Immature natural killer cell (primary cell): Measurements from ENCODE around the gene RAB34. TPM values are rescaled to one million over a fixed set of nuclear protein-coding genes. Genes with fewer than 3 reads are reported as not detected.

Experiments
- DNase-seq, 3 donors: peaks; one replicate each; pipeline ENCODE4 v3.0.0; 2022; ENCODE audit warnings: mixed read lengths in 1 of 3
- H3K27ac Mint-ChIP-seq, 6 donors: one replicate each; pipeline ENCODE4 v1.8.0; 2020; ENCODE audit warnings: mixed read lengths in 6 of 6, mild to moderate bottlenecking in 5 of 6, inconsistent platforms in 4 of 6, moderate library complexity in 3 of 6
- H3K27me3 Mint-ChIP-seq, 3 donors: one replicate each; pipeline ENCODE4 v1.8.0; 2020 to 2021; ENCODE audit warnings: low read depth in 3 of 3, mild to moderate bottlenecking in 3 of 3, mixed read lengths in 3 of 3, moderate library complexity in 3 of 3, inconsistent platforms in 1 of 3
- H3K36me3 Mint-ChIP-seq, 3 donors: one replicate each; pipeline ENCODE4 v1.8.0; 2020; ENCODE audit warnings: mixed read lengths in 3 of 3, inconsistent platforms in 2 of 3, mild to moderate bottlenecking in 2 of 3
- H3K4me1 Mint-ChIP-seq, 2 donors: one replicate each; pipeline ENCODE4 v1.8.0; 2020; ENCODE audit warnings: inconsistent platforms in 2 of 2, mild to moderate bottlenecking in 2 of 2, mixed read lengths in 2 of 2, moderate library complexity in 1 of 2
- H3K4me3 Mint-ChIP-seq, 5 donors: one replicate each; pipeline ENCODE4 v1.8.0; 2020; ENCODE audit warnings: mild to moderate bottlenecking in 5 of 5, mixed read lengths in 5 of 5, inconsistent platforms in 3 of 5, moderate library complexity in 3 of 5
- H3K9me3 Mint-ChIP-seq, 6 donors: one replicate each; pipeline ENCODE4 v1.8.0; 2020; ENCODE audit warnings: mild to moderate bottlenecking in 6 of 6, mixed read lengths in 6 of 6, inconsistent platforms in 4 of 6, moderate library complexity in 3 of 6
- polyA plus RNA-seq, 3 donors: library from polyadenylated mRNA; unstranded; fragments of 300-500 nt; fragmentation: Illumina TruSeq; gene quantifications; one replicate each; pipeline ENCODE4 v1.2.3, GENCODE V29; 2021

The RAB34 gene
- polyA plus RNA-seq, 3 donors from 2014 or later, result 2.3 to 6.1 (median 5.3) TPM

GRCh38 chr17:28718333-28719020 lies 809 bp upstream of the RAB34 start:
- peaks cover 3 to 24% (median 20%) of the 10 kb centered on the region in 3 donors for H3K27me3 Mint-ChIP-seq
- peak overlapping the region in 5 of 6 donors; percentile 12 to 84 (median 61) for H3K27ac Mint-ChIP-seq
- no peaks in the 10 kb centered on the region for H3K9me3 Mint-ChIP-seq
- H3K36me3 Mint-ChIP-seq, result peaks cover 5 to 18% (median 12%) of the 10 kb centered on the region in 3 donors
- H3K4me3 Mint-ChIP-seq, result peak overlapping the region; percentile 50 to 68 (median 62)
- peaks cover 35 to 40% of the 10 kb centered on the region in 2 donors for H3K4me1 Mint-ChIP-seq
- DNase-seq, result no peak

GRCh38 chr17:28716740-28717577 lies 709 bp downstream of the RAB34 start:
- Mint-ChIP-seq H3K27ac (no peak overlapping the region), H3K27me3 (peaks cover 5 to 24% (median 21%) of the 10 kb centered on the region in 3 donors), H3K36me3 (peaks cover 4 to 11% (median 10%) of the 10 kb centered on the region in 3 donors), H3K4me1 (peaks cover 43 to 47% of the 10 kb centered on the region in 2 donors), H3K4me3 (peak overlapping the region in 1 of 5 donors; percentile 47), H3K9me3 (no peaks in the 10 kb centered on the region)
- DNase-seq, result no peak

- peaks cover 36 to 45% of the 10 kb centered on the region in 2 donors for H3K4me1 Mint-ChIP-seq
- no peak overlapping the region for H3K27ac Mint-ChIP-seq
- H3K27me3 Mint-ChIP-seq, result peaks cover 5 to 28% (median 17%) of the 10 kb centered on the region in 3 donors
- no peak overlapping the region for H3K4me3 Mint-ChIP-seq
- H3K36me3 Mint-ChIP-seq, result peaks cover 3 to 6% (median 4%) of the 10 kb centered on the region in 3 donors
- no peaks in the 10 kb centered on the region for H3K9me3 Mint-ChIP-seq
- no peak for DNase-seq
Measured at GRCh38 chr17:28715217-28715616, 2.5 kb downstream of the RAB34 start.

- no peaks in the 10 kb centered on the region for H3K9me3 Mint-ChIP-seq
- H3K27ac Mint-ChIP-seq, result no peak overlapping the region
- DNase-seq, result no peak
- H3K27me3 Mint-ChIP-seq, result peaks cover 2 to 20% (median 10%) of the 10 kb centered on the region in 3 donors
- H3K4me1 Mint-ChIP-seq, result peaks cover 27 to 36% of the 10 kb centered on the region in 2 donors
- H3K4me3 Mint-ChIP-seq, result no peak overlapping the region
- peaks cover 0 to 4% (median 0%) of the 10 kb centered on the region in 3 donors for H3K36me3 Mint-ChIP-seq
Measured at GRCh38 chr17:28714281-28714680, 3.4 kb downstream of the RAB34 start.

GRCh38 chr17:28712705-28713415 lies 4.8 kb downstream of the RAB34 start:
- Mint-ChIP-seq H3K4me3 (peak overlapping the region; percentile 85 to 95 (median 89)), H3K9me3 (no peaks in the 10 kb centered on the region), H3K4me1 (peaks cover 18 to 23% of the 10 kb centered on the region in 2 donors), H3K36me3 (peaks cover 0 to 4% (median 0%) of the 10 kb centered on the region in 3 donors), H3K27ac (peak overlapping the region in 5 of 6 donors; percentile 29 to 80 (median 65)), H3K27me3 (peaks cover 2 to 17% (median 6%) of the 10 kb centered on the region in 3 donors)
- no peak for DNase-seq

- H3K27me3 Mint-ChIP-seq, result peaks cover 2 to 16% (median 6%) of the 10 kb centered on the region in 3 donors
- peaks cover 0 to 7% (median 0%) of the 10 kb centered on the region in 3 donors for H3K36me3 Mint-ChIP-seq
- peak overlapping the region; percentile 85 to 95 (median 89) for H3K4me3 Mint-ChIP-seq
- H3K9me3 Mint-ChIP-seq, result no peaks in the 10 kb centered on the region
- peak overlapping the region; percentile 60 to 86 (median 82) for H3K27ac Mint-ChIP-seq
- peaks cover 17 to 23% of the 10 kb centered on the region in 2 donors for H3K4me1 Mint-ChIP-seq
- DNase-seq, result peak; percentile 46 to 47 (median 47)
Measured at GRCh38 chr17:28712032-28712704, 5.5 kb downstream of the RAB34 start.

GRCh38 chr17:28711723-28712031 lies 6.0 kb downstream of the RAB34 start, which contains the start of gene PROCA1:
PROCA1 (minus strand) TSS chr17:28711888; CDS start chr17:28711660, 228 bp downstream.
- peaks cover 0 to 7% (median 0%) of the 10 kb centered on the region in 3 donors for H3K36me3 Mint-ChIP-seq
- peaks cover 2 to 16% (median 6%) of the 10 kb centered on the region in 3 donors for H3K27me3 Mint-ChIP-seq
- peak within 1 kb of the TSS; percentile 60 to 89 (median 84) for H3K27ac Mint-ChIP-seq
- peaks cover 17 to 23% of the 10 kb centered on the region in 2 donors for H3K4me1 Mint-ChIP-seq
- no peaks in the 10 kb centered on the region for H3K9me3 Mint-ChIP-seq
- no peak for DNase-seq
- peak within 1 kb of the TSS; percentile 85 to 95 (median 89) for H3K4me3 Mint-ChIP-seq

GRCh38 chr17:28710861-28711722 lies 6.6 kb downstream of the RAB34 start:
- Mint-ChIP-seq H3K36me3 (peaks cover 0 to 7% (median 0%) of the 10 kb centered on the region in 3 donors), H3K27me3 (peaks cover 2 to 12% (median 6%) of the 10 kb centered on the region in 3 donors), H3K9me3 (no peaks in the 10 kb centered on the region), H3K4me3 (peak overlapping the region; percentile 85 to 95 (median 89)), H3K4me1 (peaks cover 17 to 23% of the 10 kb centered on the region in 2 donors), H3K27ac (peak overlapping the region; percentile 17 to 89 (median 84))
- peak; percentile 83 to 85 (median 84) for DNase-seq

- H3K36me3 Mint-ChIP-seq, result peaks cover 3 to 10% (median 5%) of the 10 kb centered on the region in 3 donors
- peak overlapping the region in 3 of 6 donors; percentile 2 to 50 (median 43) for H3K27ac Mint-ChIP-seq
- DNase-seq, result no peak
- peaks cover 0 to 8% (median 4%) of the 10 kb centered on the region in 3 donors for H3K27me3 Mint-ChIP-seq
- H3K4me1 Mint-ChIP-seq, result peaks cover 11 to 16% of the 10 kb centered on the region in 2 donors
- no peak overlapping the region for H3K4me3 Mint-ChIP-seq
- no peaks in the 10 kb centered on the region for H3K9me3 Mint-ChIP-seq
Measured at GRCh38 chr17:28707339-28707720, 10.3 kb downstream of the RAB34 start.

GRCh38 chr17:28706471-28707338 lies 11.0 kb downstream of the RAB34 start:
- no peak for DNase-seq
- H3K4me3 Mint-ChIP-seq, result no peak overlapping the region
- peaks cover 6 to 14% (median 7%) of the 10 kb centered on the region in 3 donors for H3K36me3 Mint-ChIP-seq
- H3K27ac Mint-ChIP-seq, result peak overlapping the region in 4 of 6 donors; percentile 2 to 65 (median 48)
- H3K9me3 Mint-ChIP-seq, result no peaks in the 10 kb centered on the region
- H3K4me1 Mint-ChIP-seq, result peaks cover 6 to 10% of the 10 kb centered on the region in 2 donors
- H3K27me3 Mint-ChIP-seq, result peaks cover 0 to 4% (median 3%) of the 10 kb centered on the region in 3 donors

GRCh38 chr17:28705728-28706334 lies 11.8 kb downstream of the RAB34 start:
- H3K27me3 Mint-ChIP-seq, result no peaks in the 10 kb centered on the region
- no peak overlapping the region for H3K27ac Mint-ChIP-seq
- H3K4me1 Mint-ChIP-seq, result peaks cover 4 to 6% of the 10 kb centered on the region in 2 donors
- DNase-seq, result no peak
- no peaks in the 10 kb centered on the region for H3K9me3 Mint-ChIP-seq
- H3K36me3 Mint-ChIP-seq, result peaks cover 7 to 19% (median 9%) of the 10 kb centered on the region in 3 donors
- H3K4me3 Mint-ChIP-seq, result no peak overlapping the region
